ENCODE results near the gene FBXW4. TPM values are rescaled to one million over a fixed set of nuclear protein-coding genes. Genes with fewer than 3 reads are reported as not detected.

Gene FBXW4
- total and polyA plus RNA-seq, 10 of the 15 experiments (the other 5 are each of a cell fraction or from before 2014, with no cell fraction given) = 5.7 to 42.0 (median 27.5) TPM

DNA sequence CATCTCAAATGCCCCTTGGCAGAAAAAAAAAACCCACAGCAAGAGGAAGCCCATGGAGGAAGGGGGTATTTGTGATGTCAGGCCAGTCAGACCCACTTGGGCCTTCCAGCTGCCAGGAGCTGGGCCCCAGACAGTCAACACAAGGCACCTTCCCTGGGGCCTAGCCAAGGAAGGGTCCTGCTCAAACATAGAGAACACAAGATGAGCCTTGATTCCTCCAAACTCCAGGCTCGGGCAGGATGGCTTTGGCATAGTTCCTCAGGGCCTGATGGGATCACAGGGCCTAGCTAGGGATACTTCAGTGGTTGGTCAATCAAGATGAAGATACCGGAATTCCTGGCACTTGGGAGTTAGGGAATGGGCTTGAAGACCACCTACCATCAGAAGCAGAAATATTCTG lies 76.1 kb downstream of the FBXW4 start:
- no peak overlapping the region for H3K27ac ChIP-seq (ENCODE audit: control insufficient read depth, insufficient read depth)
- H2AFZ ChIP-seq (ENCODE audit: control insufficient read depth, low read depth, low read length) = no peak overlapping the region
- peaks cover 2 to 11% of the 10 kb centered on the region in 2 experiments; a peak in 3 of 4 replicates for H3K36me3 ChIP-seq (ENCODE audit: control insufficient read depth in 2 of 2, insufficient read depth in 2 of 2, low read length in 1 of 2)
- no peaks in the 10 kb centered on the region for H4K20me1 ChIP-seq (ENCODE audit: control insufficient read depth, insufficient read depth)
- ChIA-PET CTCF (interaction anchor here (1.2 to 4.2 kb wide), 3 partner anchors 16 to 70 kb away, joined by 3 to 38 read pairs (median 4); no protein-coding TSS in a partner anchor), SMC1A (ENCODE audit: uncharacterized antibody, unreplicated experiment) (interaction anchor here (1.9 kb wide), 1 partner anchor 162 kb away, joined by 5 read pairs; no protein-coding TSS in a partner anchor), POLR2A (no interaction called here), RAD21 (ENCODE audit: unreplicated experiment) (interaction anchor here (0.7 to 3.6 kb wide), 2 partner anchors 15 to 1665 kb away, joined by 3 to 17 read pairs; no protein-coding TSS in a partner anchor)
- no peak for FAIRE-seq
- intact Hi-C loops (cut with micrococcal nuclease; ENCODE audit: unreplicated experiment) (no loop called here), in situ Hi-C loops (cut with MboI) (no loop called here)
- no peaks in the 10 kb centered on the region for H3K79me2 ChIP-seq (ENCODE audit: control insufficient read depth, insufficient read depth, low read length)
- no peak overlapping the region for H3K9ac ChIP-seq (ENCODE audit: control insufficient read depth, insufficient read depth, low read length)
- no peak for DNase-seq (ENCODE audit: low read depth, low spot score)
- no peaks in the 10 kb centered on the region for H3K9me3 ChIP-seq (replicated peaks; ENCODE audit: control insufficient read depth, insufficient read depth, low read length)
- no peak for ATAC-seq
- H3K4me1 ChIP-seq (ENCODE audit: control insufficient read depth, insufficient read depth, low read length) = peaks cover 19% of the 10 kb centered on the region
- TF ChIP-seq POU2F2 (IDR thresholded peaks at IDR 0.05; ENCODE audit: borderline replicate concordance, low read depth, low read length) (no peak), CBX5 (IDR thresholded peaks at IDR 0.05; ENCODE audit: low read depth) (no peak), SPI1 (IDR thresholded peaks at IDR 0.05; ENCODE audit: borderline replicate concordance, insufficient read depth, low read depth, low read length) (no peak), CEBPB (IDR thresholded peaks at IDR 0.05; ENCODE audit: borderline replicate concordance in 1 of 2, low read depth in 2 of 2, low read length in 2 of 2) (no peak), SUPT20H (IDR thresholded peaks at IDR 0.05; ENCODE audit: borderline replicate concordance, control insufficient read depth, low read depth, low read length) (no peak), HDAC6 (IDR thresholded peaks at IDR 0.05; ENCODE audit: unreplicated experiment) (no peak), BACH1 (IDR thresholded peaks at IDR 0.05; ENCODE audit: borderline replicate concordance) (no peak), EP300 (IDR thresholded peaks at IDR 0.05; ENCODE audit: borderline replicate concordance in 1 of 2, control insufficient read depth in 1 of 2, low read depth in 2 of 2, low read length in 2 of 2) (no peak), EED (IDR thresholded peaks at IDR 0.05; ENCODE audit: low read depth) (no peak), MEF2B (IDR thresholded peaks at IDR 0.05; ENCODE audit: partially characterized antibody, poor library complexity, severe bottlenecking) (no peak), YBX1 (IDR thresholded peaks at IDR 0.05) (no peak)
- TF ChIP-seq, protein P1, sequence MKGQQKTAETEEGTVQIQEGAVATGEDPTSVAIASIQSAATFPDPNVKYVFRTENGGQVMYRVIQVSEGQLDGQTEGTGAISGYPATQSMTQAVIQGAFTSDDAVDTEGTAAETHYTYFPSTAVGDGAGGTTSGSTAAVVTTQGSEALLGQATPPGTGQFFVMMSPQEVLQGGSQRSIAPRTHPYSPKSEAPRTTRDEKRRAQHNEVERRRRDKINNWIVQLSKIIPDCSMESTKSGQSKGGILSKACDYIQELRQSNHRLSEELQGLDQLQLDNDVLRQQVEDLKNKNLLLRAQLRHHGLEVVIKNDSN (IDR thresholded peaks at IDR 0.05; ENCODE audit: borderline replicate concordance, extremely low read length, insufficient read depth, low read depth, low read length) = no peak
- TF ChIP-seq, protein P2, sequence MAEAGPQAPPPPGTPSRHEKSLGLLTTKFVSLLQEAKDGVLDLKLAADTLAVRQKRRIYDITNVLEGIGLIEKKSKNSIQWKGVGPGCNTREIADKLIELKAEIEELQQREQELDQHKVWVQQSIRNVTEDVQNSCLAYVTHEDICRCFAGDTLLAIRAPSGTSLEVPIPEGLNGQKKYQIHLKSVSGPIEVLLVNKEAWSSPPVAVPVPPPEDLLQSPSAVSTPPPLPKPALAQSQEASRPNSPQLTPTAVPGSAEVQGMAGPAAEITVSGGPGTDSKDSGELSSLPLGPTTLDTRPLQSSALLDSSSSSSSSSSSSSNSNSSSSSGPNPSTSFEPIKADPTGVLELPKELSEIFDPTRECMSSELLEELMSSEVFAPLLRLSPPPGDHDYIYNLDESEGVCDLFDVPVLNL (IDR thresholded peaks at IDR 0.05; ENCODE audit: low read depth, low read length) = no peak
- TF ChIP-seq, protein P3, sequence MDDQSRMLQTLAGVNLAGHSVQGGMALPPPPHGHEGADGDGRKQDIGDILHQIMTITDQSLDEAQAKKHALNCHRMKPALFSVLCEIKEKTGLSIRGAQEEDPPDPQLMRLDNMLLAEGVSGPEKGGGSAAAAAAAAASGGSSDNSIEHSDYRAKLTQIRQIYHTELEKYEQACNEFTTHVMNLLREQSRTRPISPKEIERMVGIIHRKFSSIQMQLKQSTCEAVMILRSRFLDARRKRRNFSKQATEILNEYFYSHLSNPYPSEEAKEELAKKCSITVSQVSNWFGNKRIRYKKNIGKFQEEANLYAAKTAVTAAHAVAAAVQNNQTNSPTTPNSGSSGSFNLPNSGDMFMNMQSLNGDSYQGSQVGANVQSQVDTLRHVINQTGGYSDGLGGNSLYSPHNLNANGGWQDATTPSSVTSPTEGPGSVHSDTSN (IDR thresholded peaks at IDR 0.05; ENCODE audit: insufficient replicate concordance, low read depth, low read length) = no peak
- BruUV-seq (replicated peaks) = no TSS peak
- no peaks in the 10 kb centered on the region for H3K27me3 ChIP-seq (replicated peaks in 1 of 2; ENCODE audit: control insufficient read depth in 2 of 2, insufficient read depth in 2 of 2, low read length in 1 of 2)
- H3K4me3 ChIP-seq = no peak overlapping the region
- 100% methylated on average over 2 of the region's 2 CpGs for WGBS (ENCODE audit: insufficient coverage, insufficient replicate concordance, low lambda C conversion rate, missing lambda C conversion rate)
- H3K4me2 ChIP-seq (ENCODE audit: control insufficient read depth, insufficient read depth) = no peak overlapping the region

Data from GM12878 (cell line).